B cell (primary cell): ENCODE measurements around the gene RSPH1. TPM values are rescaled to one million over a fixed set of nuclear protein-coding genes. Genes with fewer than 3 reads are reported as not detected.
A peak's percentile ranks its signal among the peaks of the same experiment; 100 is the strongest.

ENCODE experiments used
- ATAC-seq: fragments of 200-7000 bp; cut with Tn5 transposase; one replicate; pipeline ENCODE4 v1.10.0; 2021; ENCODE audit warnings: low read depth, mild to moderate bottlenecking, moderate number of reproducible peaks, moderate library complexity
- CTCF ChIA-PET: fragments of 350-600 bp; sonication (Branson Sonifier 250); formaldehyde crosslinking; loops from one replicate; lab custom pipeline; 2021; ENCODE audit warnings: antibody characterized with exemption, inconsistent platforms; lab: Charles Lee
- POLR2A ChIA-PET: fragments of 350-600 bp; sonication (Branson Sonifier 250); formaldehyde crosslinking; loops from one replicate; lab custom pipeline; 2021; ENCODE audit warnings: antibody characterized with exemption; lab: Charles Lee
- DNase-seq: peaks from one replicate; pipeline ENCODE4 v3.0.0; 2013
- H2AFZ ChIP-seq: 2 replicates; pipeline ENCODE4 v1.6.1; 2012; ENCODE audit warnings: mild to moderate bottlenecking, low read depth, low read length; ENCODE audit not compliant: insufficient read depth, poor library complexity, severe bottlenecking
- H3K27ac ChIP-seq, 2 donors: 1 replicate in 1 of 2; 2 replicates in 1 of 2; pipeline ENCODE4 v1.5.1; 2012 to 2013; ENCODE audit warnings: low read length in 2 of 2, mild to moderate bottlenecking in 2 of 2, moderate library complexity in 1 of 2
- H3K27me3 ChIP-seq, 4 experiments: fragments of 200-600 bp in 1 of 4; sonication (generic) in 1 of 4; replicated peaks in 1 of 4; 1 replicate in 2 of 4; 2 replicates in 2 of 4; pipeline versions ENCODE4 v1.6.1 to v1.7.0; 2013 to 2016; ENCODE audit warnings: low read length in 3 of 4, mild to moderate bottlenecking in 2 of 4, mixed read lengths in 1 of 4, moderate library complexity in 1 of 4; ENCODE audit not compliant: insufficient read depth in 4 of 4, control insufficient read depth in 3 of 4; ENCODE audit errors: control extremely low read depth in 1 of 4
- H3K36me3 ChIP-seq, 2 experiments: replicated peaks in 1 of 2; 1 replicate in 1 of 2; 2 replicates in 1 of 2; pipeline versions ENCODE4 v1.6.1 to v1.7.1; 2013; ENCODE audit warnings: low read length in 1 of 2; ENCODE audit not compliant: insufficient read depth in 2 of 2, control insufficient read depth in 1 of 2; ENCODE audit errors: control extremely low read depth in 1 of 2, extremely low read depth in 1 of 2
- H3K4me1 ChIP-seq, 2 donors: fragments of 200-600 bp in 1 of 2; sonication (generic) in 1 of 2; 1 replicate in 1 of 2; 2 replicates in 1 of 2; pipeline versions ENCODE4 v1.5.1 to v1.6.1; 2013 to 2017; ENCODE audit warnings: low read length in 2 of 2; ENCODE audit not compliant: control insufficient read depth in 2 of 2, insufficient read depth in 2 of 2
- H3K4me2 ChIP-seq: replicated peaks from 2 replicates; pipeline ENCODE3; 2012; ENCODE audit warnings: mild to moderate bottlenecking, low read depth, low read length; ENCODE audit not compliant: poor library complexity, severe bottlenecking
- H3K4me3 ChIP-seq, 5 experiments: fragments of 200-600 bp in 1 of 5; sonication (generic) in 1 of 5; 1 replicate in 3 of 5; 2 replicates in 2 of 5; pipeline versions ENCODE4 v1.5.1 to v1.7.0; 2011 to 2016; ENCODE audit warnings: low read length in 4 of 5, mild to moderate bottlenecking in 4 of 5, low read depth in 2 of 5, control low read depth in 1 of 5, moderate library complexity in 1 of 5; ENCODE audit not compliant: insufficient read depth in 1 of 5; ENCODE audit errors: control extremely low read depth in 1 of 5, extremely low read depth in 1 of 5
- H3K79me2 ChIP-seq: fragments of 200-600 bp; sonication (generic); one replicate; pipeline ENCODE4 v1.6.0; 2016; ENCODE audit warnings: low read length; ENCODE audit not compliant: control insufficient read depth, insufficient read depth
- H3K9ac ChIP-seq: fragments of 200-600 bp; sonication (generic); 2 replicates; pipeline ENCODE4 v1.6.1; 2017; ENCODE audit warnings: mild to moderate bottlenecking, low read length, moderate library complexity
- H3K9me3 ChIP-seq, 3 donors: one replicate each; pipeline versions ENCODE4 v1.6.1 to v1.7.1; 2013; ENCODE audit warnings: low read length in 2 of 3; ENCODE audit not compliant: control insufficient read depth in 2 of 3, insufficient read depth in 1 of 3; ENCODE audit errors: control extremely low read depth in 1 of 3
- H4K20me1 ChIP-seq: 2 replicates; pipeline ENCODE4 v1.6.0; 2012; ENCODE audit warnings: mild to moderate bottlenecking, low read length; ENCODE audit not compliant: insufficient read depth, control insufficient read depth, poor library complexity, severe bottlenecking
- H3K27ac Mint-ChIP-seq: one replicate; pipeline ENCODE4 v1.8.0; 2021; ENCODE audit warnings: mixed read lengths
- H3K27me3 Mint-ChIP-seq: one replicate; pipeline ENCODE4 v1.8.0; 2021; ENCODE audit warnings: mixed read lengths
- H3K4me1 Mint-ChIP-seq: one replicate; pipeline ENCODE4 v1.8.0; 2021; ENCODE audit warnings: mixed read lengths
- H3K4me3 Mint-ChIP-seq: one replicate; pipeline ENCODE4 v1.8.0; 2021; ENCODE audit warnings: mixed read lengths
- H3K9me3 Mint-ChIP-seq: one replicate; pipeline ENCODE4 v1.8.0; 2022; ENCODE audit warnings: mixed read lengths; ENCODE audit not compliant: insufficient read depth
- CTCF ChIP-seq: fragments of 200-600 bp; IDR thresholded peaks from one replicate; pipeline ENCODE4 v1.8.0; 2022; ENCODE audit warnings: antibody characterized with exemption, mild to moderate bottlenecking
- EZH2 ChIP-seq: IDR thresholded peaks from 2 replicates; pipeline ENCODE4 v1.6.1; 2012; ENCODE audit warnings: borderline replicate concordance, low read depth, mild to moderate bottlenecking, moderate library complexity, low read length; ENCODE audit not compliant: insufficient read depth, poor library complexity, severe bottlenecking
- WGBS: methylation state at CpG from one replicate; pipeline ENCODE4 v1.1.5; 2013; ENCODE audit warnings: missing lambda C conversion rate; ENCODE audit not compliant: insufficient coverage; 5-methylcytosine and 5-hydroxymethylcytosine counted together
- intact Hi-C: fragments of 100-400 bp; cut with micrococcal nuclease; formaldehyde crosslinking; loops from one replicate; pipeline ENCODE4 v1.10.0; 2022
- polyA plus RNA-seq: library from polyadenylated mRNA; depleted of rRNA; stranded (reverse); fragments of >200 nt; gene quantifications from 2 replicates; pipeline ENCODE4 v1.2.3, GENCODE V29; 2012
- total RNA-seq, 2 donors: library from RNA; stranded (reverse); fragments of 120-200 nt in 1 of 2; gene quantifications; 1 replicate in 1 of 2; 2 replicates in 1 of 2; pipeline versions ENCODE4 v1.2.3 to v1.2.4, GENCODE V29; 2013 to 2022

Gene RSPH1
- total and polyA plus RNA-seq, 2 donors (not counting 1 experiment from before 2014, with no cell fraction given): 0.10 to 0.64 TPM

GRCh38 chr21:42465803-42466127, 30.3 kb downstream of the RSPH1 start:
- Mint-ChIP-seq H3K9me3 (no peaks in the 10 kb centered on the region), H3K4me1 (peaks cover 69% of the 10 kb centered on the region), H3K4me3 (peak overlapping the region; percentile 65), H3K27ac (peak overlapping the region; percentile 69), H3K27me3 (peaks cover 7% of the 10 kb centered on the region)
- no CpG with 5 or more reads among the region's 3 CpGs for WGBS
- no peaks in the 10 kb centered on the region for H3K79me2 ChIP-seq
- DNase-seq: no peak
- peak overlapping the region; percentile 58 for H3K4me2 ChIP-seq
- no peak overlapping the region for H3K9ac ChIP-seq
- peaks cover 63 to 77% of the 10 kb centered on the region in 2 donors for H3K4me1 ChIP-seq
- TF ChIP-seq CTCF (no peak), EZH2 (no peak)
- intact Hi-C loops: no loop called here
- peaks cover 0 to 8% (median 0%) of the 10 kb centered on the region in 4 experiments for H3K27me3 ChIP-seq
- H4K20me1 ChIP-seq: no peaks in the 10 kb centered on the region
- peaks cover 0 to 5% (median 0%) of the 10 kb centered on the region in 3 donors for H3K9me3 ChIP-seq
- POLR2A ChIA-PET: no interaction called here
- CTCF ChIA-PET: interaction anchor here (0.5 to 0.7 kb wide), 2 partner anchors 28 to 321 kb away, joined by 3 to 4 read pairs; no protein-coding TSS in a partner anchor
- no peaks in the 10 kb centered on the region for H3K36me3 ChIP-seq
- no peak overlapping the region for H2AFZ ChIP-seq
- no peak for ATAC-seq
- H3K27ac ChIP-seq: peak overlapping the region in 1 of 2 donors; percentile 67
- no peak overlapping the region for H3K4me3 ChIP-seq

GRCh38 chr21:42465008-42465802, 30.8 kb downstream of the RSPH1 start:
- H3K4me2 ChIP-seq: peak overlapping the region; percentile 58
- H3K4me3 Mint-ChIP-seq: peak overlapping the region; percentile 65
- 2% methylated on average over 5 of the region's 8 CpGs for WGBS
- TF ChIP-seq EZH2 (no peak), CTCF (no peak)
- no peaks in the 10 kb centered on the region for H3K9me3 Mint-ChIP-seq
- H3K27me3 ChIP-seq: peaks cover 0 to 8% (median 0%) of the 10 kb centered on the region in 4 experiments
- H3K9me3 ChIP-seq: peaks cover 0 to 5% (median 0%) of the 10 kb centered on the region in 3 donors
- H3K4me1 Mint-ChIP-seq: peaks cover 74% of the 10 kb centered on the region
- peak overlapping the region; percentile 69 for H3K27ac Mint-ChIP-seq
- intact Hi-C loops: no loop called here
- DNase-seq (peak; percentile 83), ATAC-seq (peak; percentile 11)
- no peaks in the 10 kb centered on the region for H3K36me3 ChIP-seq
- no peaks in the 10 kb centered on the region for H3K79me2 ChIP-seq
- H3K4me1 ChIP-seq: peaks cover 69 to 82% of the 10 kb centered on the region in 2 donors
- H4K20me1 ChIP-seq: no peaks in the 10 kb centered on the region
- H3K27ac ChIP-seq: peak overlapping the region in 1 of 2 donors; percentile 67
- ChIA-PET POLR2A (no interaction called here), CTCF (interaction anchor here (0.5 kb wide), 1 partner anchor 320 kb away, joined by 3 read pairs; no protein-coding TSS in a partner anchor)
- peaks cover 7% of the 10 kb centered on the region for H3K27me3 Mint-ChIP-seq
- peak overlapping the region; percentile 19 for H3K9ac ChIP-seq
- H3K4me3 ChIP-seq: peak overlapping the region in 1 of 5 experiments; percentile 22
- H2AFZ ChIP-seq: no peak overlapping the region
